H7 (cell line): ENCODE data around the gene IL17RE. TPM values are rescaled to one million over a fixed set of nuclear protein-coding genes. Genes with fewer than 3 reads are reported as not detected.
"Not testable (repeated sequence)": the region's sequence is repeated elsewhere in the genome, so short reads cannot be mapped to it uniquely, and the experiment has no call there.

Experiments
- DNase-seq: peaks from one replicate; pipeline ENCODE4 v3.0.0; 2012
- H3K27me3 ChIP-seq: 2 replicates; pipeline ENCODE4 v1.6.0; 2011; ENCODE audit warnings: mild to moderate bottlenecking, low read length; ENCODE audit not compliant: control insufficient read depth, insufficient read depth
- H3K36me3 ChIP-seq: replicated peaks from 2 replicates; pipeline ENCODE4 v1.5.1; 2011; ENCODE audit warnings: low read length; ENCODE audit not compliant: control insufficient read depth, insufficient read depth
- H3K4me3 ChIP-seq: 2 replicates; pipeline ENCODE4 v1.5.1; 2011; ENCODE audit warnings: low read depth, mild to moderate bottlenecking, control low read depth, low read length, moderate library complexity; ENCODE audit not compliant: insufficient read depth
- total RNA-seq: library from RNA; depleted of rRNA; stranded (reverse); fragments of >200 nt; shearing (Covaris generic); gene quantifications from 2 replicates; pipeline ENCODE4 v1.2.3, GENCODE V29; 2014

The IL17RE gene
- total RNA-seq, 1 experiment from 2014 or later: 1.9 TPM

DNA sequence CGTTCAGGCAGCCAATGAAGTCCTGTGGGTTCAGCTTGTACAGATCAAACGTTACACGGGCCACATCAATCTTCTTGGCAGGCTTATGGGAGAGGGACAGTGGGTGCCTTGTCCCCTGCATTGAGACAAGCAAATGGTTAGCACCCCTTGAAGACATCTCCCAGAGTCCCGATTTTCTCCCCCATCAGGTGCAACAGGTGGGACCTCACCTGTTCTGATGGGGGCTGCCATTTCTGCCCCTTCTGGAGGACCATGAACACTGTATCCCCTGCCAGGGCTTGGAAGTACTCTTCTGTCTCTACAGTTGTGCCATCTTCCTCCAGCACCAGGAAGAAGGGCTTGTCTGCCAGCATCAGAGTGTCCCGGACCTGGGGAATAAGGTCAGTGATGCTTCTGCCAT, 32.7 kb upstream of the IL17RE start:
- DNase-seq: no peak
- no peaks in the 10 kb centered on the region for H3K27me3 ChIP-seq
- no peak overlapping the region for H3K4me3 ChIP-seq
- H3K36me3 ChIP-seq: no peaks in the 10 kb centered on the region

DNA sequence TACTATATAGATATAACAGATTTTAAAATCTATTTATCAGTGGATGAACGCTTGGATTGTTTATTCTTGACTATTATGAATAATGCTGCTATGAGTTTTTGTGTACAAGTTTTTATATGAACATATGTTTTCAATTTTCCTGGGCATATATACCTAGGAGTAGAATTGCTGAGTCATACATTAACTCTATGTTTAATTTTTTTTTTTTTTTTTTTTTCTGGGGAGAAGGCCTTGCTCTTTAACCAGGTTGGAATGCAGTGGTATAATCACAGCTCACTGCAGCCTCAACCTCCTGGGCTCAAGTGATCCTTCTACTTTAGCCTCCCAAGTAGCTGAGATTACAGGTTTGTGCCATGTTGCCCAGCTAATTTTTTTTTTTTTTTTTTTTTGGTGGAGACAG, 31.7 kb upstream of the IL17RE start:
- Histone ChIP-seq H3K27me3 (no peaks in the 10 kb centered on the region), H3K36me3 (no peaks in the 10 kb centered on the region), H3K4me3 (no peak overlapping the region)
- no peak for DNase-seq

- H3K36me3 ChIP-seq, H3K4me3 ChIP-seq, H3K27me3 ChIP-seq, DNase-seq: not testable (repeated sequence)
These were observed 30.6 kb upstream of the IL17RE start for GRCh38 chr3:9872067-9872466.

DNA sequence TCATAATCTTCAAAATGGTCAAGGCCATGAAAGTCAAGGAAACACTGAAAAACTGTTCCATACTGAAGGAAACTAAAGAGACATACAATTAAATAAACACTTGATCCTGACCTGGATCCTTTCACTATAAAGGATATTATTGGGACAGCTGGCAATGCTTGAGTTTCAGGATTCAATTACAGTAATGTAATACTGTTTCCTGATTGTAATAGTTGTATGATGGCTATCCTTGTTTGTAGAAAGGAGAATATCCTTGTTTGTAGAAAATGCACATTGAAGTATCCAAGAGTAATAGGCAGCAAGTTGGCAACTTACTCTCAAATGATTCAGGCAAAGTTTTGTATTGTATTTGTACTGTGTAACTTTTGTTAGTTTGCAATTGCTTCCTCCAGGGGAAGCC, 27.2 kb upstream of the IL17RE start:
- H3K4me3 ChIP-seq: no peak overlapping the region
- no peaks in the 10 kb centered on the region for H3K27me3 ChIP-seq
- no peaks in the 10 kb centered on the region for H3K36me3 ChIP-seq
- DNase-seq: no peak

DNA sequence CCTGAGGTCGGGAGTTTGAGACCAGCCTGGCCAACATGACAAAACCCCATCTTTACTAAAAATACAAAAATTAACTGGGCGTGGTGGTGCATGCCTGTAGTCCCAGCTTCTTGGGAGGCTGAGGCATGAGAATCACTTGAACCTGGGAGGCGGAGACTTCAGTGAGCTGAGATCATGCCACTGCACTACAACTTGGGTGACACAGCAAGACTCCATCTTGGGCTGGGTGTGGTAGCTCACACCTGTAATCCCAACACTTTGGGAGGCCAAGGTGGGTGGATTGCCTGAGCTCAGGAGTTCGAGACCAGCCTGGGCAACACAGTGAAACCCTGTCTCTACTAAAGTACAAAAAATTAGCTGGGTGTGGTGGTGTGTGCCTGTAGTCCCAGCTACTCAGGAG, 26.4 kb upstream of the IL17RE start:
- H3K27me3 ChIP-seq, DNase-seq, H3K36me3 ChIP-seq, H3K4me3 ChIP-seq: not testable (repeated sequence)

- Histone ChIP-seq H3K36me3 (no peaks in the 10 kb centered on the region), H3K4me3 (no peak overlapping the region), H3K27me3 (no peaks in the 10 kb centered on the region)
- DNase-seq: peak; percentile 56
These were observed 25.7 kb upstream of the IL17RE start for GRCh38 chr3:9876991-9877390.

DNA sequence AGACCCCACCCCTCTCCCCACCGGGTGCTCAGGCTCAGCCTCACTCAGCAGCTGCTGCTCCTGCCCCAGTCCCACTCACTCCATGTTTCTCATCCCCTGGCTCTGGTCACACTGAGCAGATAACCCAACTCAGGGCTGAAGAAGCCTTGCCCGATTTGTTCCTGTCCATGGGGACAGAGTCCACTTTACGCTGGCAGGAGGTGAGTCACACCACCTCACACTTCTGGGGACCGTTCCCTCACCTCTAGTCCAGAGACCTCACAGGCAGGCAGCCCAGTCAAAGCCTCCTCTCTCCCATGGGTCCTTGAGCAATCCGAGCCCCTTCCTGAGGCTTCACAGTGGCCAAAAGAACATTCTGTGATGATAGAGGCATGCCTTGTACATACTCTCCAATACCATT, 23.9 kb upstream of the IL17RE start:
- no peaks in the 10 kb centered on the region for H3K36me3 ChIP-seq
- no peak overlapping the region for H3K4me3 ChIP-seq
- no peaks in the 10 kb centered on the region for H3K27me3 ChIP-seq
- no peak for DNase-seq

DNA sequence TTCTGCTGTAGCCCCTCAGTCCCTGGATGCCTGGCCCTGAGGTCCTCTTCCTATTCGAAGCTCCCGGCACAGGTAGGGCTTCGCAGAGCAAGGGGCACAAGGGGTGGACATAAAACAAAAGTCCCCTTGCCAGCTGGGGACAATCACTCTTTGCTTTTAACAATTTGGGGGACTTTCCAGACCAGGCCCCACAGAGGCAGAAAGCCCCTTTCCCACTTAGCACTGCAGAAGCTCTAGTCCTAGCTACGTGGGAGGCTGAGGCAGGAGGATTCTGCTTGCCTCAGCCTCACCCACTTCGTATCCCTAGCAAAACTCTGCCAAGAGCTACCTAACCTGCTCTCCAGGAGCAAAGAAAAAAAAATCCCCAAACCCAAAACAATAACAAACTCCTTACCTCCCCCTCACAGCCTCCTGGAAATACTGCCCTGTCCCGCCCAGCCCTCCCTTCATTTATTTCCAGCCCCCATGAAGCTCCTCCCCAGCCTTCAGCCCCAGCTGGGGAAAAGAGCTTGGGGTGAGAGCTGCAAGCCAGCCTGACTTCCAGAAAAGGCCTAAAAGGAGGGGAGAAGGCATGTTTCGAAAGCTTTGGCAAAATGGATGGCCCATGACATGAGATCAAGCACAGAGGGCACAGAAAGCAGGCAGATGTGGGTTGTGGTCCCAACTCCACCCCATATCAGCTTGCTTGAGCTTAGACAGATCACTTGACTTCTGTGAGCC, 22.7 kb upstream of the IL17RE start, which contains the start of gene CIDEC:
Gene CIDEC, minus strand, starts transcription at position 424 of the 720 bp plus-strand sequence. CDS start 1,767 bp downstream, outside the sequence.
- Histone ChIP-seq H3K27me3 (no peaks in the 10 kb centered on the region), H3K36me3 (no peaks in the 10 kb centered on the region), H3K4me3 (no peak within 1 kb of the TSS)
- peak; percentile 40 for DNase-seq

DNA sequence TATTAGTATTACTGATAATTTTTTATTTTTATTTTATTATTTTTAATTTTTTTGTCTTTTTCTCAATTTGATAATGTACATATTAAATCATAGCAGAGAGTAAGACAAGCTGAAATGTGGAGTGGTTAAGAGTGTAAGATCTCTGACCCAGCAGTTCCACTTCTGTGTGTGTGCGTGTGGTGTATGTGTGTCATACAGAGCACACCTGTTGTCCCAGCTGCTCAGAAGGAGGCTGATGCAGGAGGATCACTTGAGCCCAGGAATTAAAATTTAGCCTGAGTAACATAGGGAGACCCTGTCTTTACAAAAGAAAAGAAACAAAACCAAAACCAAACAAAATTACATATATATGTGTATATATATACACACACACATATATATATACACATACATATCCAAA, 21.2 kb upstream of the IL17RE start:
- no peaks in the 10 kb centered on the region for H3K36me3 ChIP-seq
- DNase-seq: no peak
- H3K4me3 ChIP-seq: no peak overlapping the region
- no peaks in the 10 kb centered on the region for H3K27me3 ChIP-seq

DNA sequence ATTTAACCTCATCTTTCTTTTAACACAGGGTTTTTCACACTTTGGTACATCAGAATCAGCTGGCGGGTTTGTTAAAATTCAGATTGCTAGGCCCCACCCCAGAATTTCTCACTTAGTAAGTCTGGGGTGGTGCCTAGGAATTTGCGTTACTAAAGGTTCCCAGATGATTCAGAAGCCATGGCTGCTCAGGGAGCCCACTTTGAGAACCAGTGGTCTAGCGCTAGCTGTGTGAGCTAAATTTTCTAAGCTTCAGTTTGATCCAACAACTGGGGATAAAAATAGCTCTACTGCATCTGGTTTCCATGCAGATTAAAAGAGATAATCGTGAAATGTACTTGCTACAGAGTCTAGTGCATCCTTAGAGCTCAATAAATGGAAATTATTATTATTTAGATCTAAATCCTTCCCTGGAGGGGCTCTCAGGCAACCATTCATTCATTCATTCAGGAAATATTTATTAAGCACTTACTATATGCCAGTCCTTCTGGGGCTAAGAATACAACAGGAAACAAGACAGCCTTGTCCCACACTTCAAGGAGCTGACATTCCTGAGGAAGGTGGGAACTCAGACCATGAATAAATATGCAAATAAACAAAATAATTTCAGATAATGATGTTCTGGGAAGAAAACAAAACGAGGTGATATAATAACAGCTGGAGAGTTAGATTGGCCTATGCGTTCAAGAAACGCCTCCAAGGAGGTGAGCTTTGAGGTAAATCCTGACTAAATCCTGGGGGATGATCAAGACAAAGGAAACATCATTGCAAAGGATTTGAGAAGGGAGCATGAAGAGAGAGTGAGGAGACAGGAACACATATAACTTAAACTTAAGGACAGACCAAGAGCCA, 18.7 kb upstream of the IL17RE start:
- Histone ChIP-seq H3K27me3 (no peaks in the 10 kb centered on the region), H3K4me3 (no peak overlapping the region), H3K36me3 (no peaks in the 10 kb centered on the region)
- no peak for DNase-seq

DNA sequence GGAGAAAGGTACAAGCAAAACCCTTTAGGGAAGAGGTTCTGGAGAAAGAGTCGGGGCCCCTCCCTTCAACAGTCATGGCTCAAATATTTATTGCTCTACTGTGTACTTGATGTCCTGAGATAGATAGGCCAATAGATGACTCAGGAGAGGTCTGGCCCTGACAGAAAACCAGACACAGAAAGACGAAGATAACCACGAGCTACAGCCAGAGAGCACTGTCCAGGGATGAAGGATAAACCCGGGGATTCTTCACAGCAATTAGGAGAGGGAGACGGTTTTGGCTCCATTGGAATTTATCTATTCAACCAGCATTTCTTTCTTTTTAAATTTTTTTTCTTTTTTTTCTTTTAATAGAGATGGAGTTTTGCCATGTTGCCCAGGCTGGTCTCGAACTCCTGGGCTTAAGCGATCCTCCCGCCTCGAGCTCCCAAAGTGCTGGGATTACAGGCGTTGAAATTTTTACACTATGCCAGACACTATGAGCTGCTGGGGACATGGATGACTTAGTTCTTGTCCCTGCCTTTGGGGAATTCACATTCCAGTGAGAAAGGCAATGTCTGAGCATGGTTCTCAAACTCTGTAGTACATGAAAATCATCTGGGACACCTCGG, 18.0 kb upstream of the IL17RE start:
- no peaks in the 10 kb centered on the region for H3K36me3 ChIP-seq
- no peak overlapping the region for H3K4me3 ChIP-seq
- H3K27me3 ChIP-seq: no peaks in the 10 kb centered on the region
- DNase-seq: no peak

- no peak for DNase-seq
- Histone ChIP-seq H3K27me3 (no peaks in the 10 kb centered on the region), H3K36me3 (no peaks in the 10 kb centered on the region), H3K4me3 (no peak overlapping the region)
These were observed 16.3 kb upstream of the IL17RE start for GRCh38 chr3:9886328-9886727.

DNA sequence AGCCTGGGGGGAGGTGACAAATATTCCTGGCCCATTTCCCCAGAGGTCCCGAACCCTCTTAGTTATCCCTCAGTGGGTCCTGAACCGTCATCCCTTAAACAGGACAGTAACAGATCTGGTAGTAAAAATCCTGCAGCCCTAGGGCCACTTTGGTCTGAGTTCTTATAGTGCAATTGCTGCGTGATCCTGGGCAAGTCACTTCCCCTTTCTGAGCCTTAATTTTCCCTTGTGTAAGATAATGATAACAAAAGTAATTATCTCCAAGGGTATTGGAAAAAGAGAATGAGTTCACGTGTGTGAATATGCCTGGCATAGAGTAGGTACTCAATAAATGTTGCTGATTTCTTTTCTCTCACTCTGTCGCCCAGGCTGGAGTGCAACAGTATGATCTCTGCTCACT, 15.2 kb upstream of the IL17RE start:
- H3K27me3 ChIP-seq: no peaks in the 10 kb centered on the region
- DNase-seq: no peak
- H3K4me3 ChIP-seq: no peak overlapping the region
- peaks cover 2% of the 10 kb centered on the region; the same call in 1 of the 2 replicates for H3K36me3 ChIP-seq

- H3K4me3 ChIP-seq: no peak overlapping the region
- no peaks in the 10 kb centered on the region for H3K27me3 ChIP-seq
- H3K36me3 ChIP-seq: peaks cover 8% of the 10 kb centered on the region
- DNase-seq: no peak
These were observed 14.1 kb upstream of the IL17RE start for GRCh38 chr3:9888540-9888939.

DNA sequence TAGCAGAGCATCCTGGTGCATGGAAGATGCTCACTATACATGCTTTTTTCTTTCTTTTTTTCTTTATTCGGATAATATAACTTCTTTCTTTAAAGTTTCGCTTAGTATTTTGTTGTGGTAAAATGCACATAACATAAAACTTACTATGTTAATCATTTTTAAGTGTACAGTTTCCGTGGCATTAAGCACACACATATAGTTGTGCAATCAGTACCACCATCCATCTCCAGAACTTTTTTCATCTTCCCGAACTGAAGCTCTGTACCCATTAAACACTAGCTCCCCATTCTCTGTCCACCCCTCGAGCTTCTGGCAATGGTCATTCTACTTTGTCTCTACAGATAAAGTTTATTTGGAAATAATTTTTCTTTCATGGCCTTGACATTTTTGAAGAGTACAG, 13.2 kb upstream of the IL17RE start:
- Histone ChIP-seq H3K27me3 (no peaks in the 10 kb centered on the region), H3K36me3 (peaks cover 8% of the 10 kb centered on the region)
- DNase-seq: no peak

More for the DNA sequence above, 13.2 kb upstream of the IL17RE start:
- H3K4me3 ChIP-seq: no peak overlapping the region
